ENCODE measurements around the gene NOLC1. TPM values are rescaled to one million over a fixed set of nuclear protein-coding genes. Genes with fewer than 3 reads are reported as not detected.
A peak's percentile ranks its signal among the peaks of the same experiment; 100 is the strongest.

NOLC1 gene
- total and polyA plus RNA-seq, 10 of the 15 experiments (the other 5 are each of a cell fraction or from before 2014, with no cell fraction given), result 91.7 to 244 (median 128) TPM

GRCh38 chr10:102151774-102152544 lies at the start of gene NOLC1 (continued):
- TF ChIP-seq ZNF687 (IDR thresholded peaks at IDR 0.05) (no peak), USF2 (IDR thresholded peaks at IDR 0.05; ENCODE audit: borderline replicate concordance, low read depth, low read length) (no peak), BMI1 (IDR thresholded peaks at IDR 0.05; ENCODE audit: borderline replicate concordance) (no peak), HCFC1 (IDR thresholded peaks at IDR 0.05; ENCODE audit: low read length) (peak; percentile 88), FOXM1 (IDR thresholded peaks at IDR 0.05; ENCODE audit: low read depth, low read length) (peak; percentile 51; the same call in 1 of the 2 replicates), EZH2 (IDR thresholded peaks at IDR 0.05; ENCODE audit: borderline replicate concordance, control insufficient read depth, low read depth, low read length) (no peak), BHLHE40 (IDR thresholded peaks at IDR 0.05; ENCODE audit: borderline replicate concordance in 1 of 2, low read depth in 2 of 2, low read length in 1 of 2) (peak; percentile 68 to 76; a peak in 3 of 4 replicates), IRF5 (IDR thresholded peaks at IDR 0.05; ENCODE audit: borderline replicate concordance) (no peak), BCL11A (IDR thresholded peaks at IDR 0.05; ENCODE audit: low read depth, low read length) (no peak)
- TF ChIP-seq, protein P1, sequence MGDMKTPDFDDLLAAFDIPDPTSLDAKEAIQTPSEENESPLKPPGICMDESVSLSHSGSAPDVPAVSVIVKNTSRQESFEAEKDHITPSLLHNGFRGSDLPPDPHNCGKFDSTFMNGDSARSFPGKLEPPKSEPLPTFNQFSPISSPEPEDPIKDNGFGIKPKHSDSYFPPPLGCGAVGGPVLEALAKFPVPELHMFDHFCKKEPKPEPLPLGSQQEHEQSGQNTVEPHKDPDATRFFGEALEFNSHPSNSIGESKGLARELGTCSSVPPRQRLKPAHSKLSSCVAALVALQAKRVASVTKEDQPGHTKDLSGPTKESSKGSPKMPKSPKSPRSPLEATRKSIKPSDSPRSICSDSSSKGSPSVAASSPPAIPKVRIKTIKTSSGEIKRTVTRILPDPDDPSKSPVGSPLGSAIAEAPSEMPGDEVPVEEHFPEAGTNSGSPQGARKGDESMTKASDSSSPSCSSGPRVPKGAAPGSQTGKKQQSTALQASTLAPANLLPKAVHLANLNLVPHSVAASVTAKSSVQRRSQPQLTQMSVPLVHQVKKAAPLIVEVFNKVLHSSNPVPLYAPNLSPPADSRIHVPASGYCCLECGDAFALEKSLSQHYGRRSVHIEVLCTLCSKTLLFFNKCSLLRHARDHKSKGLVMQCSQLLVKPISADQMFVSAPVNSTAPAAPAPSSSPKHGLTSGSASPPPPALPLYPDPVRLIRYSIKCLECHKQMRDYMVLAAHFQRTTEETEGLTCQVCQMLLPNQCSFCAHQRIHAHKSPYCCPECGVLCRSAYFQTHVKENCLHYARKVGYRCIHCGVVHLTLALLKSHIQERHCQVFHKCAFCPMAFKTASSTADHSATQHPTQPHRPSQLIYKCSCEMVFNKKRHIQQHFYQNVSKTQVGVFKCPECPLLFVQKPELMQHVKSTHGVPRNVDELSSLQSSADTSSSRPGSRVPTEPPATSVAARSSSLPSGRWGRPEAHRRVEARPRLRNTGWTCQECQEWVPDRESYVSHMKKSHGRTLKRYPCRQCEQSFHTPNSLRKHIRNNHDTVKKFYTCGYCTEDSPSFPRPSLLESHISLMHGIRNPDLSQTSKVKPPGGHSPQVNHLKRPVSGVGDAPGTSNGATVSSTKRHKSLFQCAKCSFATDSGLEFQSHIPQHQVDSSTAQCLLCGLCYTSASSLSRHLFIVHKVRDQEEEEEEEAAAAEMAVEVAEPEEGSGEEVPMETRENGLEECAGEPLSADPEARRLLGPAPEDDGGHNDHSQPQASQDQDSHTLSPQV (IDR thresholded peaks at IDR 0.05), result no peak
- TF ChIP-seq, protein P2, sequence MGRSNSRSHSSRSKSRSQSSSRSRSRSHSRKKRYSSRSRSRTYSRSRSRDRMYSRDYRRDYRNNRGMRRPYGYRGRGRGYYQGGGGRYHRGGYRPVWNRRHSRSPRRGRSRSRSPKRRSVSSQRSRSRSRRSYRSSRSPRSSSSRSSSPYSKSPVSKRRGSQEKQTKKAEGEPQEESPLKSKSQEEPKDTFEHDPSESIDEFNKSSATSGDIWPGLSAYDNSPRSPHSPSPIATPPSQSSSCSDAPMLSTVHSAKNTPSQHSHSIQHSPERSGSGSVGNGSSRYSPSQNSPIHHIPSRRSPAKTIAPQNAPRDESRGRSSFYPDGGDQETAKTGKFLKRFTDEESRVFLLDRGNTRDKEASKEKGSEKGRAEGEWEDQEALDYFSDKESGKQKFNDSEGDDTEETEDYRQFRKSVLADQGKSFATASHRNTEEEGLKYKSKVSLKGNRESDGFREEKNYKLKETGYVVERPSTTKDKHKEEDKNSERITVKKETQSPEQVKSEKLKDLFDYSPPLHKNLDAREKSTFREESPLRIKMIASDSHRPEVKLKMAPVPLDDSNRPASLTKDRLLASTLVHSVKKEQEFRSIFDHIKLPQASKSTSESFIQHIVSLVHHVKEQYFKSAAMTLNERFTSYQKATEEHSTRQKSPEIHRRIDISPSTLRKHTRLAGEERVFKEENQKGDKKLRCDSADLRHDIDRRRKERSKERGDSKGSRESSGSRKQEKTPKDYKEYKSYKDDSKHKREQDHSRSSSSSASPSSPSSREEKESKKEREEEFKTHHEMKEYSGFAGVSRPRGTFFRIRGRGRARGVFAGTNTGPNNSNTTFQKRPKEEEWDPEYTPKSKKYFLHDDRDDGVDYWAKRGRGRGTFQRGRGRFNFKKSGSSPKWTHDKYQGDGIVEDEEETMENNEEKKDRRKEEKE (IDR thresholded peaks at IDR 0.05), result no peak
- TF ChIP-seq, protein P3, sequence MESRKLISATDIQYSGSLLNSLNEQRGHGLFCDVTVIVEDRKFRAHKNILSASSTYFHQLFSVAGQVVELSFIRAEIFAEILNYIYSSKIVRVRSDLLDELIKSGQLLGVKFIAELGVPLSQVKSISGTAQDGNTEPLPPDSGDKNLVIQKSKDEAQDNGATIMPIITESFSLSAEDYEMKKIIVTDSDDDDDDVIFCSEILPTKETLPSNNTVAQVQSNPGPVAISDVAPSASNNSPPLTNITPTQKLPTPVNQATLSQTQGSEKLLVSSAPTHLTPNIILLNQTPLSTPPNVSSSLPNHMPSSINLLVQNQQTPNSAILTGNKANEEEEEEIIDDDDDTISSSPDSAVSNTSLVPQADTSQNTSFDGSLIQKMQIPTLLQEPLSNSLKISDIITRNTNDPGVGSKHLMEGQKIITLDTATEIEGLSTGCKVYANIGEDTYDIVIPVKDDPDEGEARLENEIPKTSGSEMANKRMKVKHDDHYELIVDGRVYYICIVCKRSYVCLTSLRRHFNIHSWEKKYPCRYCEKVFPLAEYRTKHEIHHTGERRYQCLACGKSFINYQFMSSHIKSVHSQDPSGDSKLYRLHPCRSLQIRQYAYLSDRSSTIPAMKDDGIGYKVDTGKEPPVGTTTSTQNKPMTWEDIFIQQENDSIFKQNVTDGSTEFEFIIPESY (IDR thresholded peaks at IDR 0.05), result no peak
